GM12872 (cell line): ENCODE measurements around the gene AQP12A.

Experiments used
- CTCF ChIP-seq: IDR thresholded peaks from 3 replicates; pipeline ENCODE4 v1.5.1; 2011; ENCODE audit warnings: low read depth, mild to moderate bottlenecking, low read length, moderate library complexity; ENCODE audit not compliant: insufficient read depth

AQP12A gene

GRCh38 chr2:240737512-240737911 lies 45.8 kb downstream of the AQP12A start:
- no peak for TF ChIP-seq CTCF

GRCh38 chr2:240737958-240738357 lies 46.3 kb downstream of the AQP12A start:
- no peak for TF ChIP-seq CTCF

- TF ChIP-seq CTCF, result no peak
Measured at GRCh38 chr2:240739797-240740196, 48.1 kb downstream of the AQP12A start.

- TF ChIP-seq CTCF, result no peak
Measured at GRCh38 chr2:240741091-240741490, 49.4 kb downstream of the AQP12A start.

GRCh38 chr2:240742602-240743095 lies 51.0 kb downstream of the AQP12A start:
- TF ChIP-seq CTCF, result no peak

- no peak for TF ChIP-seq CTCF
Measured at GRCh38 chr2:240745456-240745855, 53.8 kb downstream of the AQP12A start.

- no peak for TF ChIP-seq CTCF
Measured at GRCh38 chr2:240745962-240746361, 54.3 kb downstream of the AQP12A start.

GRCh38 chr2:240746671-240747070 lies 55.0 kb downstream of the AQP12A start:
- no peak for TF ChIP-seq CTCF
